ENCODE measurements around the gene SHF. TPM values are rescaled to one million over a fixed set of nuclear protein-coding genes. Genes with fewer than 3 reads are reported as not detected.
A peak's percentile ranks its signal among the peaks of the same experiment; 100 is the strongest.

The SHF gene
- total and polyA plus RNA-seq, 2 of the 4 experiments (the other 2 are of a cell fraction), result 1.8 to 3.5 TPM

DNA sequence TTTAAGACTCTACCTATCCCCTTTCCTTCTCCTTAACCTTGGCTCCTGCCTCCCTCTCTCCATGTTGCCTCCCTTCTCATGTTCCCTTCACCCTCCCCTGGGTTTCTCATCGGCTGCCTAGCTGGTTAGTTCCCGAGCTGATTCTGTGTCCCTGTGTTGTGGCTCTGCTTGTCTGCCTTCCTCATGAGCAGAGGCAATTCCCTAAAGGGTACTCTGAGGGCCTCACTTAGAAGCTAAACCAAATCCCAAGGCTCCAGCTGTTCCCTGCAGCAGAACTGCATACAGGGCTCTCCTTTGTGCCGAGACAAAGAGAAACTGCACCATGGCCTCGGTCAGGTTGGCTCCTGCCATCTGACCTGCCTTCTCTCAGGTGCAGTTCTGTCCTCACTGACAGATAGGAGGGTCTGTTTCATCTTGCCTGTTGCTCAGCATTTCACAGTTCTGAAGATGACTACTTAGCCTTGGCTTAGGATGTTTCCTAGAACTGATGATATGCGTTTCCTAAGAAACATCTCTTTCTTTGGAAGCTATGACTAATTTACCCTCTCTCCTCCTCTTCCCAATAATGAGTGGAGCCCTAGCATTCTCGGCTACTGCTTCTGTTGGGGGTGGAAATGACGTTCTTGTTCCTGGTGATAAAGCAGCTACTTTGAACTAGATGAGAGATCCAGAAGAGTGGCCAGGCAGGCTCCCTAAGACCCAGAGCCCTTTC, 30.9 kb downstream of the SHF start:
- intact Hi-C loops (cut with micrococcal nuclease) (no loop called here), in situ Hi-C loops (cut with MboI; ENCODE audit: low sequenced_read_pairs) (no loop called here), dilution Hi-C loops (cut with HindIII; ENCODE audit: low sequenced_read_pairs, unreplicated experiment) (no loop called here)
- Histone ChIP-seq H4K91ac (ENCODE audit: insufficient read depth, low read depth, low read length) (no peak overlapping the region), H3K9me1 (ENCODE audit: insufficient read depth, low read length) (peaks cover 12% of the 10 kb centered on the region), H4K5ac (ENCODE audit: low read depth, low read length) (no peak overlapping the region), H3K4me2 (ENCODE audit: low read depth, low read length) (no peak overlapping the region), H2AK9ac (replicated peaks; ENCODE audit: low read depth, low read length, poor library complexity) (no peak overlapping the region), H3K27me3 (ENCODE audit: control insufficient read depth, insufficient read depth, low read length) (no peaks in the 10 kb centered on the region), H3K36me3 (ENCODE audit: control insufficient read depth, insufficient read depth, low read length) (no peaks in the 10 kb centered on the region), H3K79me1 (ENCODE audit: low read depth in 1 of 2, low read length in 2 of 2) (no peaks in the 10 kb centered on the region), H3K27ac (ENCODE audit: insufficient read depth, low read length) (no peak overlapping the region), H3K4me1 (ENCODE audit: control insufficient read depth, insufficient read depth, low read length) (peaks cover 8% of the 10 kb centered on the region; the same call in 1 of the 2 replicates), H3K4ac (ENCODE audit: low read depth, low read length) (no peak overlapping the region; the same call in 1 of the 2 replicates), H3K9ac (ENCODE audit: low read depth, low read length) (no peak overlapping the region), H2BK5ac (ENCODE audit: low read depth, low read length, poor library complexity, severe bottlenecking) (no peak overlapping the region), H3K4me3 (ENCODE audit: insufficient read depth, low read depth, low read length) (no peak overlapping the region), H3K9me3 (ENCODE audit: control insufficient read depth, insufficient read depth, low read length) (no peaks in the 10 kb centered on the region), H4K20me1 (ENCODE audit: insufficient read depth, low read length) (no peaks in the 10 kb centered on the region), H3K18ac (ENCODE audit: low read depth, low read length) (no peak overlapping the region), H4K8ac (ENCODE audit: low read depth in 2 of 2, low read length in 2 of 2) (no peak overlapping the region), H2BK20ac (ENCODE audit: low read depth, low read length) (no peak overlapping the region), H3K23ac (ENCODE audit: low read depth, low read length) (no peak overlapping the region), H2BK15ac (ENCODE audit: low read depth, low read length) (no peak overlapping the region), H2AK5ac (ENCODE audit: low read depth, low read length) (no peak overlapping the region), H2BK120ac (ENCODE audit: low read depth, low read length) (no peak overlapping the region), H2AFZ (replicated peaks; ENCODE audit: low read length, poor library complexity) (no peak overlapping the region), H3K14ac (replicated peaks; ENCODE audit: low read depth, low read length) (no peak overlapping the region), H3K56ac (ENCODE audit: extremely low read depth, insufficient read depth, low read length) (no peak overlapping the region)
- TF ChIP-seq, protein P1, sequence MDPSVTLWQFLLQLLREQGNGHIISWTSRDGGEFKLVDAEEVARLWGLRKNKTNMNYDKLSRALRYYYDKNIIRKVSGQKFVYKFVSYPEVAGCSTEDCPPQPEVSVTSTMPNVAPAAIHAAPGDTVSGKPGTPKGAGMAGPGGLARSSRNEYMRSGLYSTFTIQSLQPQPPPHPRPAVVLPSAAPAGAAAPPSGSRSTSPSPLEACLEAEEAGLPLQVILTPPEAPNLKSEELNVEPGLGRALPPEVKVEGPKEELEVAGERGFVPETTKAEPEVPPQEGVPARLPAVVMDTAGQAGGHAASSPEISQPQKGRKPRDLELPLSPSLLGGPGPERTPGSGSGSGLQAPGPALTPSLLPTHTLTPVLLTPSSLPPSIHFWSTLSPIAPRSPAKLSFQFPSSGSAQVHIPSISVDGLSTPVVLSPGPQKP (IDR thresholded peaks at IDR 0.05; ENCODE audit: borderline replicate concordance, low read depth, low read length), result no peak
- TF ChIP-seq CHD1 (IDR thresholded peaks at IDR 0.05; ENCODE audit: low read depth, low read length) (no peak), RFX5 (IDR thresholded peaks at IDR 0.05; ENCODE audit: low read depth, low read length) (no peak), POLR2A (IDR thresholded peaks at IDR 0.05; ENCODE audit: low read depth, low read length) (no peak), CEBPB (IDR thresholded peaks at IDR 0.05; ENCODE audit: low read depth, low read length) (no peak), BHLHE40 (IDR thresholded peaks at IDR 0.05; ENCODE audit: low read depth, low read length) (no peak), FOS (IDR thresholded peaks at IDR 0.05; ENCODE audit: low read depth, low read length) (no peak), NFE2L2 (IDR thresholded peaks at IDR 0.05; ENCODE audit: low read depth, low read length) (no peak), RCOR1 (IDR thresholded peaks at IDR 0.05; ENCODE audit: insufficient replicate concordance, low read length) (no peak), RAD21 (IDR thresholded peaks at IDR 0.05; ENCODE audit: low read length) (no peak), SMC3 (IDR thresholded peaks at IDR 0.05; ENCODE audit: low read depth, low read length) (no peak), MAFK (IDR thresholded peaks at IDR 0.05; ENCODE audit: low read depth, low read length) (no peak), MXI1 (IDR thresholded peaks at IDR 0.05; ENCODE audit: borderline replicate concordance, low read depth, low read length) (no peak), USF2 (IDR thresholded peaks at IDR 0.05; ENCODE audit: low read depth, low read length) (no peak), MAZ (IDR thresholded peaks at IDR 0.05; ENCODE audit: borderline replicate concordance, low read depth, low read length) (no peak)
- TF ChIP-seq, protein P2, sequence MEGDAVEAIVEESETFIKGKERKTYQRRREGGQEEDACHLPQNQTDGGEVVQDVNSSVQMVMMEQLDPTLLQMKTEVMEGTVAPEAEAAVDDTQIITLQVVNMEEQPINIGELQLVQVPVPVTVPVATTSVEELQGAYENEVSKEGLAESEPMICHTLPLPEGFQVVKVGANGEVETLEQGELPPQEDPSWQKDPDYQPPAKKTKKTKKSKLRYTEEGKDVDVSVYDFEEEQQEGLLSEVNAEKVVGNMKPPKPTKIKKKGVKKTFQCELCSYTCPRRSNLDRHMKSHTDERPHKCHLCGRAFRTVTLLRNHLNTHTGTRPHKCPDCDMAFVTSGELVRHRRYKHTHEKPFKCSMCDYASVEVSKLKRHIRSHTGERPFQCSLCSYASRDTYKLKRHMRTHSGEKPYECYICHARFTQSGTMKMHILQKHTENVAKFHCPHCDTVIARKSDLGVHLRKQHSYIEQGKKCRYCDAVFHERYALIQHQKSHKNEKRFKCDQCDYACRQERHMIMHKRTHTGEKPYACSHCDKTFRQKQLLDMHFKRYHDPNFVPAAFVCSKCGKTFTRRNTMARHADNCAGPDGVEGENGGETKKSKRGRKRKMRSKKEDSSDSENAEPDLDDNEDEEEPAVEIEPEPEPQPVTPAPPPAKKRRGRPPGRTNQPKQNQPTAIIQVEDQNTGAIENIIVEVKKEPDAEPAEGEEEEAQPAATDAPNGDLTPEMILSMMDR (conservative IDR thresholded peaks at IDR 0.05; ENCODE audit: low read depth, low read length), result no peak
- BruUV-seq (replicated peaks), result no TSS peak
- WGBS, 2 experiments (ENCODE audit: extremely low coverage in 2 of 2, insufficient read length in 1 of 2), result 76% methylated on average over 4 of the region's 7 CpGs; no CpG with 5 or more reads in 1 of the 2 experiments
- POLR2A ChIA-PET (ENCODE audit: unreplicated experiment), result no interaction called here
- DNase-seq (peak; percentile 78), ATAC-seq (ENCODE audit: low read depth) (peak; percentile 58)
- CTCF ChIA-PET, result interaction anchor here (0.5 to 1.5 kb wide), 3 partner anchors 39 to 389 kb away, joined by 3 to 4 read pairs (median 4); no protein-coding TSS in a partner anchor
